HG03439 (cell line): ENCODE data around the gene UBE2E1.

Experiments used
- ATAC-seq: cut with Tn5 transposase; IDR thresholded peaks from one replicate; pipeline ENCODE4 v1.9.1; 2021; ENCODE audit warnings: mild to moderate bottlenecking, moderate library complexity; ENCODE audit not compliant: unreplicated experiment

Gene UBE2E1

GRCh38 chr3:23793528-23794134 is 12.1 kb upstream of the UBE2E1 start:
- ATAC-seq = no peak

GRCh38 chr3:23795096-23795495 is 10.7 kb upstream of the UBE2E1 start:
- ATAC-seq = no peak

GRCh38 chr3:23796518-23796917 is 9.2 kb upstream of the UBE2E1 start:
- ATAC-seq = no peak

- ATAC-seq = no peak
These were observed 8.3 kb upstream of the UBE2E1 start for GRCh38 chr3:23797491-23797890.

GRCh38 chr3:23798456-23798855 is 7.3 kb upstream of the UBE2E1 start:
- no peak for ATAC-seq

GRCh38 chr3:23798876-23799275 is 6.9 kb upstream of the UBE2E1 start:
- no peak for ATAC-seq

- ATAC-seq = no peak
These were observed 5.0 kb upstream of the UBE2E1 start for GRCh38 chr3:23800731-23801130.

GRCh38 chr3:23804441-23805209 is 1.1 kb upstream of the UBE2E1 start:
- no peak for ATAC-seq

- no peak for ATAC-seq
These were observed 534 bp upstream of the UBE2E1 start for GRCh38 chr3:23805210-23805632.

GRCh38 chr3:23806534-23807423 is 1.0 kb downstream of the UBE2E1 start:
- ATAC-seq = peak; percentile 3

- ATAC-seq = no peak
These were observed 1.8 kb downstream of the UBE2E1 start for GRCh38 chr3:23807424-23808015.

- no peak for ATAC-seq
These were observed 2.8 kb downstream of the UBE2E1 start for GRCh38 chr3:23808525-23808924.

GRCh38 chr3:23809294-23809693 is 3.5 kb downstream of the UBE2E1 start:
- no peak for ATAC-seq

GRCh38 chr3:23809840-23810342 is 4.1 kb downstream of the UBE2E1 start:
- no peak for ATAC-seq

GRCh38 chr3:23810343-23811184 is 4.8 kb downstream of the UBE2E1 start:
- ATAC-seq = peak; percentile 30

GRCh38 chr3:23811185-23811527 is 5.4 kb downstream of the UBE2E1 start:
- no peak for ATAC-seq

- ATAC-seq = peak; percentile 40
These were observed 6.2 kb downstream of the UBE2E1 start for GRCh38 chr3:23811919-23812318.

- no peak for ATAC-seq
These were observed 10.1 kb downstream of the UBE2E1 start for GRCh38 chr3:23815879-23816278.

- ATAC-seq = no peak
These were observed 11.0 kb downstream of the UBE2E1 start for GRCh38 chr3:23816721-23817120.
